HepG2 (cell line): ENCODE measurements around the gene ARAP1. TPM values are rescaled to one million over a fixed set of nuclear protein-coding genes. Genes with fewer than 3 reads are reported as not detected.

Experiments
- ATAC-seq: fragments of 200-7000 bp; cut with Tn5 transposase; 3 replicates; pipeline ENCODE4 v1.9.1; 2020; ENCODE audit warnings: mild to moderate bottlenecking, moderate library complexity
- BruUV-seq: library from RNA; stranded (reverse); fragments of 400-500 nt; replicated peaks from 2 replicates; lab custom pipeline; 2021; lab: Mats Ljungman, UMichigan
- CTCF ChIA-PET: fragments of 300-600 bp; formaldehyde crosslinking; extraction: SDS; loops from one replicate; lab custom pipeline; 2021; ENCODE audit warnings: low total read pairs, inconsistent platforms, low intra/inter-chr PET ratio; lab: Yijun Ruan, JAX
- POLR2A ChIA-PET: fragments of 350-600 bp; sonication (Branson Sonifier 250); formaldehyde crosslinking; loops from one replicate; lab custom pipeline; 2020; ENCODE audit warnings: antibody characterized with exemption, inconsistent platforms; lab: Yijun Ruan, JAX
- DNase-seq: peaks from one replicate; pipeline ENCODE4 v3.0.0-alpha.2; 2015; ENCODE audit warnings: low spot score
- FAIRE-seq: peaks from 3 replicates; lab custom pipeline; 2011; peaks lifted over from hg19 to GRCh38; lab: Jason Lieb, UNC
- H2AFZ ChIP-seq: one replicate; pipeline ENCODE4 v1.6.1; 2011; ENCODE audit warnings: low read length, inconsistent platforms
- H3K27ac ChIP-seq: fragments of 300-600 bp; 3 replicates; pipeline ENCODE4 v1.8.0; 2011; ENCODE audit warnings: mixed run types, mild to moderate bottlenecking, mixed read lengths, low read length, inconsistent platforms; ENCODE audit not compliant: insufficient read depth; ENCODE audit errors: extremely low read length
- H3K27me3 ChIP-seq, 2 experiments: fragments of 200-600 bp in 1 of 2; 2 replicates in 1 of 2; 3 replicates in 1 of 2; pipeline versions ENCODE4 v1.6.0 to v1.8.0; 2011; ENCODE audit warnings: low read length in 2 of 2, mild to moderate bottlenecking in 2 of 2, moderate library complexity in 2 of 2, inconsistent platforms in 1 of 2; ENCODE audit not compliant: insufficient read depth in 2 of 2, control insufficient read depth in 1 of 2
- H3K36me3 ChIP-seq, 2 experiments: fragments of 200-600 bp in 1 of 2; replicated peaks in 1 of 2; 2 replicates in 1 of 2; 3 replicates in 1 of 2; pipeline versions ENCODE4 v1.5.1 to v1.8.0; 2011; ENCODE audit warnings: low read length in 2 of 2, inconsistent platforms in 1 of 2; ENCODE audit not compliant: insufficient read depth in 2 of 2, control insufficient read depth in 1 of 2
- H3K4me1 ChIP-seq: 2 replicates; pipeline ENCODE4 v1.5.1; 2012; ENCODE audit warnings: low read length, inconsistent platforms; ENCODE audit not compliant: insufficient read depth
- H3K4me2 ChIP-seq: 2 replicates; pipeline ENCODE4 v1.6.0; 2011; ENCODE audit warnings: low read depth, low read length, inconsistent platforms
- H3K4me3 ChIP-seq, 3 experiments: fragments of 200-600 bp in 1 of 3; sonication (generic), shearing (Covaris generic) in 1 of 3; replicated peaks in 1 of 3; 2 replicates each; pipeline ENCODE4 v1.5.1; 2011 to 2016; ENCODE audit warnings: low read length in 3 of 3, inconsistent platforms in 2 of 3, low read depth in 2 of 3, mild to moderate bottlenecking in 2 of 3, control low read depth in 1 of 3, mixed read lengths in 1 of 3; ENCODE audit not compliant: insufficient read depth in 1 of 3
- H3K79me2 ChIP-seq: one replicate; pipeline ENCODE4 v1.6.1; 2011; ENCODE audit warnings: low read length, inconsistent platforms; ENCODE audit not compliant: insufficient read depth
- H3K9ac ChIP-seq: 2 replicates; pipeline ENCODE4 v1.6.0; 2011; ENCODE audit warnings: mild to moderate bottlenecking, low read depth, low read length, inconsistent platforms; ENCODE audit not compliant: insufficient read depth
- H3K9me3 ChIP-seq: 2 replicates; pipeline ENCODE4 v1.5.1; 2012; ENCODE audit warnings: mild to moderate bottlenecking, low read length
- H4K20me1 ChIP-seq: 2 replicates; pipeline ENCODE4 v1.6.0; 2011; ENCODE audit warnings: inconsistent platforms, mild to moderate bottlenecking, low read length, moderate library complexity; ENCODE audit not compliant: insufficient read depth
- HDAC1 ChIP-seq: sonication (generic); formaldehyde crosslinking; IDR thresholded peaks from 2 replicates; pipeline ENCODE4 v1.5.1; 2020; ENCODE audit warnings: mild to moderate bottlenecking, missing genetic modification reagents
- KDM4B ChIP-seq: sonication (generic); formaldehyde crosslinking; IDR thresholded peaks from 2 replicates; pipeline ENCODE4 v1.4.0; 2020; ENCODE audit warnings: missing genetic modification reagents
- TBL1XR1 ChIP-seq: fragments of 150-350 bp; IDR thresholded peaks from 2 replicates; pipeline ENCODE4 v1.6.1; 2014; ENCODE audit warnings: borderline replicate concordance, low read length; ENCODE audit not compliant: partially characterized antibody
- ZNF235 ChIP-seq: sonication (generic); formaldehyde crosslinking; IDR thresholded peaks from 2 replicates; pipeline ENCODE4 v1.8.1; 2023; ENCODE audit warnings: mild to moderate bottlenecking, missing genetic modification reagents, borderline replicate concordance
- WGBS: methylation state at CpG from one replicate; pipeline ENCODE4 v1.1.6; 2017; ENCODE audit warnings: low lambda C conversion rate; 5-methylcytosine and 5-hydroxymethylcytosine counted together
- in situ Hi-C: cut with HindIII; loops from 2 replicates; pipeline ENCODE4 v1.10.0; 2017; ENCODE audit warnings: low pct_unique_long_range_greater_than_20kb; ENCODE audit not compliant: extremely low pct_ligation_motif_present
- intact Hi-C: fragments of 100-400 bp; cut with micrococcal nuclease; formaldehyde crosslinking; loops from one replicate; pipeline ENCODE4 v1.10.0; 2022; ENCODE audit not compliant: unreplicated experiment
- polyA plus RNA-seq, 8 experiments: library from polyadenylated mRNA; depleted of rRNA in 3 of 8; stranded (reverse) in 7 of 8; unstranded in 1 of 8; fragments of >200 nt; fragmentation: Illumina TruSeq in 4 of 8; extraction: Trizol in 4 of 8; gene quantifications; 2 replicates each; pipeline versions ENCODE4 v1.2.1 to v1.2.3, GENCODE V29; 2011 to 2016; ENCODE audit warnings: low read depth in 4 of 8, missing spikeins in 1 of 8, mixed read lengths in 1 of 8; ENCODE audit not compliant: insufficient read depth in 1 of 8
- total RNA-seq, 5 experiments: library from RNA; depleted of rRNA; stranded (reverse); fragments of >200 nt; fragmentation: Illumina TruSeq; extraction: Trizol; gene quantifications; 2 replicates each; pipeline ENCODE4 v1.2.3, GENCODE V29; 2016; ENCODE audit warnings: low read depth in 1 of 5
- TF ChIP-seq, protein P1 (sequence below): sonication (generic); formaldehyde crosslinking; IDR thresholded peaks from 2 replicates; pipeline ENCODE4 v1.5.0; 2020; ENCODE audit warnings: mild to moderate bottlenecking, missing genetic modification reagents

Gene ARAP1
- total and polyA plus RNA-seq, 2 of the 13 experiments (the other 11 are each of a cell fraction or from before 2014, with no cell fraction given): 43.2 to 55.5 TPM

GRCh38 chr11:72738199-72739141, 13.7 kb downstream of the ARAP1 start:
- intact Hi-C loops: no loop called here
- H3K9me3 ChIP-seq: no peaks in the 10 kb centered on the region
- no peak overlapping the region for H2AFZ ChIP-seq
- no peak for ATAC-seq
- no peak overlapping the region for H3K4me2 ChIP-seq
- no peak for TF ChIP-seq HDAC1
- TF ChIP-seq KDM4B (CRISPR knock-in tag): no peak
- TF ChIP-seq ZNF235: no peak
- TF ChIP-seq, protein P1, sequence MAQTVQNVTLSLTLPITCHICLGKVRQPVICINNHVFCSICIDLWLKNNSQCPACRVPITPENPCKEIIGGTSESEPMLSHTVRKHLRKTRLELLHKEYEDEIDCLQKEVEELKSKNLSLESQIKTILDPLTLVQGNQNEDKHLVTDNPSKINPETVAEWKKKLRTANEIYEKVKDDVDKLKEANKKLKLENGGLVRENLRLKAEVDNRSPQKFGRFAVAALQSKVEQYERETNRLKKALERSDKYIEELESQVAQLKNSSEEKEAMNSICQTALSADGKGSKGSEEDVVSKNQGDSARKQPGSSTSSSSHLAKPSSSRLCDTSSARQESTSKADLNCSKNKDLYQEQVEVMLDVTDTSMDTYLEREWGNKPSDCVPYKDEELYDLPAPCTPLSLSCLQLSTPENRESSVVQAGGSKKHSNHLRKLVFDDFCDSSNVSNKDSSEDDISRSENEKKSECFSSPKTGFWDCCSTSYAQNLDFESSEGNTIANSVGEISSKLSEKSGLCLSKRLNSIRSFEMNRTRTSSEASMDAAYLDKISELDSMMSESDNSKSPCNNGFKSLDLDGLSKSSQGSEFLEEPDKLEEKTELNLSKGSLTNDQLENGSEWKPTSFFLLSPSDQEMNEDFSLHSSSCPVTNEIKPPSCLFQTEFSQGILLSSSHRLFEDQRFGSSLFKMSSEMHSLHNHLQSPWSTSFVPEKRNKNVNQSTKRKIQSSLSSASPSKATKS (CRISPR knock-in tag): no peak
- TF ChIP-seq TBL1XR1: no peak
- 94% methylated on average over 9 of the region's 11 CpGs for WGBS
- BruUV-seq: no TSS peak
- no peak for FAIRE-seq
- H3K27ac ChIP-seq: no peak overlapping the region
- CTCF ChIA-PET: no interaction called here
- in situ Hi-C loops: no loop called here
- peaks cover 6% of the 10 kb centered on the region; the same call in 1 of the 2 replicates for H4K20me1 ChIP-seq
- DNase-seq: no peak
- peaks cover 5 to 30% of the 10 kb centered on the region in 2 experiments; a peak in 4 of 5 replicates for H3K36me3 ChIP-seq
- H3K4me3 ChIP-seq: no peak overlapping the region
- H3K79me2 ChIP-seq: peaks cover 83% of the 10 kb centered on the region
- POLR2A ChIA-PET: interaction anchor here (1.2 kb wide), 1 partner anchor 11 kb away, joined by 3 read pairs; no protein-coding TSS in a partner anchor
- H3K27me3 ChIP-seq: no peaks in the 10 kb centered on the region
- no peak overlapping the region for H3K9ac ChIP-seq
- H3K4me1 ChIP-seq: peaks cover 54% of the 10 kb centered on the region
